Ureter (tissue), 1 donor: ENCODE measurements around the gene DND1. TPM values are rescaled to one million over a fixed set of nuclear protein-coding genes. Genes with fewer than 3 reads are reported as not detected.
"Not testable (repeated sequence)": the region's sequence is repeated elsewhere in the genome, so short reads cannot be mapped to it uniquely, and the experiment has no call there.

Experiments
- DNase-seq: peaks from one replicate; pipeline ENCODE4 v3.0.0-alpha.2; 2020; ENCODE audit warnings: low spot score
- total RNA-seq: library from RNA; stranded (reverse); gene quantifications from one replicate; pipeline ENCODE4 v1.2.4, GENCODE V29; 2023
- donor health status: DM: yes; HTN: yes; CAD: no.

Gene DND1
- total RNA-seq, 1 donor from 2014 or later, result 2.7 TPM

- DNase-seq, result no peak
These were observed 755 bp downstream of the DND1 start for GRCh38 chr5:140672455-140673186.

- no peak for DNase-seq
These were observed 1.8 kb downstream of the DND1 start for GRCh38 chr5:140671472-140672125.

GRCh38 chr5:140671035-140671434, 2.3 kb downstream of the DND1 start:
- DNase-seq, result not testable (repeated sequence)

- DNase-seq, result peak; percentile 96
These were observed 8.8 kb downstream of the DND1 start, which contains the start of gene WDR55 for GRCh38 chr5:140664359-140665119. Gene WDR55 (plus strand): TSS chr5:140664904. CDS start chr5:140664913, 9 bp downstream.

GRCh38 chr5:140664030-140664358, 9.4 kb downstream of the DND1 start:
- no peak for DNase-seq

GRCh38 chr5:140660371-140660770, 13.0 kb downstream of the DND1 start:
- not testable (repeated sequence) for DNase-seq

GRCh38 chr5:140658870-140659269, 14.5 kb downstream of the DND1 start:
- DNase-seq, result no peak

GRCh38 chr5:140647042-140647419, 26.3 kb downstream of the DND1 start:
- no peak for DNase-seq

- DNase-seq, result no peak
These were observed 30.7 kb downstream of the DND1 start for GRCh38 chr5:140642718-140643117.

- no peak for DNase-seq
These were observed 31.7 kb downstream of the DND1 start for GRCh38 chr5:140641716-140642115.

- peak; percentile 98 for DNase-seq
These were observed 34.0 kb downstream of the DND1 start, which contains the start of gene TMCO6 for GRCh38 chr5:140639148-140639981. Gene TMCO6 (plus strand): TSS chr5:140639451. CDS start chr5:140639528, 77 bp downstream.

- DNase-seq, result not testable (repeated sequence)
These were observed 34.6 kb downstream of the DND1 start for GRCh38 chr5:140638898-140639147.

GRCh38 chr5:140637371-140638100, 35.8 kb downstream of the DND1 start:
- DNase-seq, result no peak

- no peak for DNase-seq
These were observed 37.8 kb downstream of the DND1 start for GRCh38 chr5:140635291-140636257.

- DNase-seq, result no peak
These were observed 39.3 kb downstream of the DND1 start for GRCh38 chr5:140634103-140634502.

- DNase-seq, result no peak
These were observed 39.9 kb downstream of the DND1 start for GRCh38 chr5:140633501-140633900.

- peak; percentile 55 for DNase-seq
These were observed 40.3 kb downstream of the DND1 start, which contains the start of gene CD14 for GRCh38 chr5:140633021-140633471. Gene CD14 (minus strand): TSS chr5:140633175. CDS start chr5:140633071, 104 bp downstream.

- peak; percentile 59 for DNase-seq
These were observed 40.9 kb downstream of the DND1 start for GRCh38 chr5:140632366-140633020.

GRCh38 chr5:140631831-140632365, 41.5 kb downstream of the DND1 start:
- no peak for DNase-seq
